Dermis lymphatic vessel endothelial cell (primary cell): ENCODE results near the gene SLFNL1. TPM values are rescaled to one million over a fixed set of nuclear protein-coding genes. Genes with fewer than 3 reads are reported as not detected.

Experiments used
- total RNA-seq: library from RNA; depleted of rRNA; stranded (reverse); fragments of >200 nt; gene quantifications from 2 replicates; pipeline ENCODE4 v1.2.1, GENCODE V29; 2014

SLFNL1 gene
- 0.17 and 0.22 TPM in 2 replicates for total RNA-seq

DNA sequence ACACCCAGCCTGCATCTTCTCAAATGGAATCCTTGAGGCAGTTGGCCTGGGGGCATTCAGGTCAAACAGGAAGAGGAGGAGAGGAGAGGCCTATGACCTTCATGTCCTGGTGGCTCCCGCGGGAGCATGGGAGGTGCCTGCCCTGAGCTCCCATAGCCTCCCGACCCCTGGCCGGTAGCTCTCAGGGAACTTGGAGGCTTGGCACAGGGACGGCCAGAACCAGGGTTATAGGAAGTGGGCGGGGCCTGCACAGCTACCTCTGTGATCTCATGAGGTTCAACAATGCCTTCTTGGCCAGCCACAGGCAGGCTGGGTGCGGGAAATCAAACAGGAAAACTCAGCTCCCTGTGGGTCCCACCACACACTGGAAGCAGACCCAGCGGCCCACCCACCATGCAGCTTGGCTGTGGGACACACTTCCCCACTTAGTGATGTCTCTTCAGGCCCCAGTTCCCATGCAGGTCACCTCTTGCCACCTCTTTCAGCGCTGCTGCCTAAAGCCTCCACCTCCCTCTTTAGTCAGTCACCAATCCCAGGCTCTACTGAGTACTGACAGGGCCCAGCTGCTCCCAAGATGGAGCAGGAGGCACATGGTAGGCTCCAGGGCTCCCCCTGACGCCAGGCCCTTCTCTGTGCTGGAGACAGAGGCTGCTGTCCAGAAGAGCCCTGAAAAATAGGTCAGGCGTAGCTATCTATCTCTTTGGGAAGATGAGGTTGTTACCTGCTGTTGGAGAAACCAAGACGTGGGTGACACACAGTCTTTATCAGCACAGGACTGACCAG is at the start of gene SLFNL1:
TSS of gene SLFNL1 (minus strand) at position 200 of the 783 bp plus-strand sequence. CDS start 1,065 bp downstream, outside the sequence.

DNA sequence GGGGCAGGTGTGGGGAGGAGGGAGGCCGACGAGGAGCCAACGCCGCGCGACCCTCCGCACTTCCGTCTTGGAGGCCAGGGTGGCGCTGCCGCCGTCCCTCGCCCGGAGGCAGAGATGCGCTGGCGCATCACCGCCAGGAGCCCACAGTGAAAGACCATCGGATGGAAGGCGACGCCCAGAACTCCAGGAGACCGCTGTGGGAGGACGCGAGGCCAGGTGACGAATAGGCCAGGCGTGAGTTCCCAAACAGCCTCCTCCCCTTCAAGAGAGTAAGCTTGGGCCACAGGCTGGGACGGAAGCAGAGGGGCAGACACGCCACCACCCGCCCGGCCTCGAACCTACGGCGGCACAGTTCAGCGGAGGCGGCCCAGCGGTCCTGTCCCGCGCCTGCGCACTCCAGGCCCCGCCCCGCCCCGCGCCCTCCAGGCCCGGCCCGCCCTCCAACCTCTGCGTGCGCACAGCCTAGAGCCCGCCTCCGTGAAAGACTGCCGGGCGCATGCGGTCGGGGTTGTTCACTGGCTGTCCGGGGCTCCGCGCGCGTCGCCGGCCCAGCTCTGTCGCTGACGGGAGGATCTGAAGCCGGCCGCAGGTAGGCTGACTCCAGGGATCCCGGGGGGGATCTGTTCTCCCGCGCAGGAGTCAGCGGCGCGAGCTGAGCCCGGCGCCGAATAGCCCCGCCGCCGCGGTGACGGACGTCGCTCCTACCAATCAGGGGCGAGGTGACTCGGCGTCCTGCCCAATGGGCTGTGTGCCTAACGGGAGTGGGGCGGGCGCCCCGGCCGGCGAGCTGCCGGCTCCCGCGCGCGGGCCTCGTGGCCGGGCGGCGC is 42.1 kb downstream of the SLFNL1 start, which contains the start of gene CTPS1:
TSS of gene CTPS1 (plus strand) at position 456 of the 827 bp plus-strand sequence. CDS start 3,595 bp downstream, outside the sequence.

Other genes starting within 250 kb of the SLFNL1 start
- not detected in 2 replicates for gene KCNQ4, start 237.9 kb downstream of the SLFNL1 start, total RNA-seq
- 1.5 and 2.1 TPM in 2 replicates for gene CITED4, start 159.4 kb downstream of the SLFNL1 start, total RNA-seq
- gene CTPS1, start 42.0 kb downstream of the SLFNL1 start, total RNA-seq = 10.4 and 14.1 TPM in 2 replicates
- gene SCMH1, start 220.6 kb upstream of the SLFNL1 start, total RNA-seq = 8.5 and 9.5 TPM in 2 replicates